Vagina (tissue), 2 donors: ENCODE measurements around the gene SCGB2B2. TPM values are rescaled to one million over a fixed set of nuclear protein-coding genes. Genes with fewer than 3 reads are reported as not detected.
"Not testable (repeated sequence)": the region's sequence is repeated elsewhere in the genome, so short reads cannot be mapped to it uniquely, and the experiment has no call there.

Experiments
- DNase-seq, 2 donors: peaks; one replicate each; pipeline ENCODE4 v3.0.0-alpha.2; 2017; ENCODE audit errors: extremely low spot score in 2 of 2
- H3K27ac ChIP-seq: fragments of 200-600 bp; sonication (generic); one replicate; pipeline ENCODE4 v1.5.1; 2019
- H3K27me3 ChIP-seq: fragments of 200-600 bp; sonication (generic); one replicate; pipeline ENCODE4 v1.5.1; 2019
- H3K36me3 ChIP-seq, 2 donors: fragments of 200-600 bp; sonication (generic); one replicate each; pipeline ENCODE4 v1.5.1; 2017 to 2019
- H3K4me1 ChIP-seq: fragments of 200-600 bp; sonication (generic); one replicate; pipeline ENCODE4 v1.5.1; 2019
- H3K4me3 ChIP-seq, 2 donors: fragments of 200-600 bp; sonication (generic); 1 replicate in 1 of 2; 2 replicates in 1 of 2; pipeline ENCODE4 v1.5.1; 2016 to 2019
- H3K9me3 ChIP-seq: fragments of 200-600 bp; sonication (generic); one replicate; pipeline ENCODE4 v1.5.1; 2019
- POLR2A ChIP-seq, 2 donors: fragments of 450-650 bp; IDR thresholded peaks; one replicate each; pipeline ENCODE4 v1.6.1; 2017; ENCODE audit warnings: antibody characterized with exemption in 2 of 2, mild to moderate bottlenecking in 2 of 2, moderate library complexity in 2 of 2
- POLR2AphosphoS5 ChIP-seq, 2 donors: sonication (generic); formaldehyde crosslinking; IDR thresholded peaks; one replicate each; pipeline ENCODE4 v1.9.0; 2017; ENCODE audit warnings: antibody characterized with exemption in 2 of 2, mild to moderate bottlenecking in 2 of 2, low read depth in 1 of 2; ENCODE audit not compliant: insufficient read depth in 1 of 2
- intact Hi-C: fragments of 100-400 bp; cut with DNase I; formaldehyde crosslinking; loops from one replicate; pipeline ENCODE4 v1.15.1; 2023
- total RNA-seq: library from RNA; depleted of rRNA; stranded (reverse); fragments of >200 nt; gene quantifications from one replicate; pipeline ENCODE4 v1.2.3, GENCODE V29; 2016
- TF ChIP-seq, protein P1 (sequence below), 3 experiments: fragments of 450-650 bp in 2 of 3; fragments of 200-600 bp in 1 of 3; sonication (generic) in 1 of 3; IDR thresholded peaks; one replicate each; pipeline ENCODE4 v1.5.1; 2017 to 2019; ENCODE audit warnings: antibody characterized with exemption in 3 of 3, mild to moderate bottlenecking in 2 of 3, moderate library complexity in 2 of 3

SCGB2B2 gene
- total RNA-seq, 1 donor from 2014 or later: 0.49 TPM

DNA sequence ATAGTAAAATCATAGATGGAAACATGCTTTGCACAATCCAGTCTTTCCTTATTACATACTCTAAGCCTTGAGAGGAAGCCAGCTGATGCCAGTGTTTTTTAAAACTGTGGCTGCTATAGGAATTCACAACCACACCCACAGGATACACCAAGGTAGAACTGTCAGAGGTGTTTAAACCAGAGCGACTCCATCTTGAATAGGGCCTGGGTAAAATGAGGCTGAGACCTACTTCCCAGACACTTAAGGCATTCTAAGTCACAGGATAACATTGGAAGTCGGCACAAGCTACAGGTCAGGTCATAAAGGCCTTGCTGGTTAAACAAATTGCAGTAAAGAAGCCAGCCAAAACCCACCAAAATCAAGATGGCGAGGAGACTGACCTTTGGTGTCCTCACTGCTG is 1.7 kb downstream of the SCGB2B2 start:
- DNase-seq: no peak
- Histone ChIP-seq H3K9me3 (no peaks in the 10 kb centered on the region), H3K27ac (no peak overlapping the region), H3K4me1 (peaks cover 29% of the 10 kb centered on the region), H3K4me3 (no peak overlapping the region), H3K36me3 (peaks cover 0 to 16% of the 10 kb centered on the region in 2 donors), H3K27me3 (no peaks in the 10 kb centered on the region)
- intact Hi-C loops: loop anchor here (10.0 kb wide), 1 partner anchor 1470 kb away; the partner anchor contains the start of gene CAPNS1
- TF ChIP-seq, protein P1, sequence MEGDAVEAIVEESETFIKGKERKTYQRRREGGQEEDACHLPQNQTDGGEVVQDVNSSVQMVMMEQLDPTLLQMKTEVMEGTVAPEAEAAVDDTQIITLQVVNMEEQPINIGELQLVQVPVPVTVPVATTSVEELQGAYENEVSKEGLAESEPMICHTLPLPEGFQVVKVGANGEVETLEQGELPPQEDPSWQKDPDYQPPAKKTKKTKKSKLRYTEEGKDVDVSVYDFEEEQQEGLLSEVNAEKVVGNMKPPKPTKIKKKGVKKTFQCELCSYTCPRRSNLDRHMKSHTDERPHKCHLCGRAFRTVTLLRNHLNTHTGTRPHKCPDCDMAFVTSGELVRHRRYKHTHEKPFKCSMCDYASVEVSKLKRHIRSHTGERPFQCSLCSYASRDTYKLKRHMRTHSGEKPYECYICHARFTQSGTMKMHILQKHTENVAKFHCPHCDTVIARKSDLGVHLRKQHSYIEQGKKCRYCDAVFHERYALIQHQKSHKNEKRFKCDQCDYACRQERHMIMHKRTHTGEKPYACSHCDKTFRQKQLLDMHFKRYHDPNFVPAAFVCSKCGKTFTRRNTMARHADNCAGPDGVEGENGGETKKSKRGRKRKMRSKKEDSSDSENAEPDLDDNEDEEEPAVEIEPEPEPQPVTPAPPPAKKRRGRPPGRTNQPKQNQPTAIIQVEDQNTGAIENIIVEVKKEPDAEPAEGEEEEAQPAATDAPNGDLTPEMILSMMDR (IDR thresholded peaks at IDR 0.05): no peak
- TF ChIP-seq POLR2AphosphoS5 (IDR thresholded peaks at IDR 0.05; ENCODE audit: insufficient read depth in 1 of 2, low read depth in 1 of 2) (no peak), POLR2A (IDR thresholded peaks at IDR 0.05) (no peak)

DNA sequence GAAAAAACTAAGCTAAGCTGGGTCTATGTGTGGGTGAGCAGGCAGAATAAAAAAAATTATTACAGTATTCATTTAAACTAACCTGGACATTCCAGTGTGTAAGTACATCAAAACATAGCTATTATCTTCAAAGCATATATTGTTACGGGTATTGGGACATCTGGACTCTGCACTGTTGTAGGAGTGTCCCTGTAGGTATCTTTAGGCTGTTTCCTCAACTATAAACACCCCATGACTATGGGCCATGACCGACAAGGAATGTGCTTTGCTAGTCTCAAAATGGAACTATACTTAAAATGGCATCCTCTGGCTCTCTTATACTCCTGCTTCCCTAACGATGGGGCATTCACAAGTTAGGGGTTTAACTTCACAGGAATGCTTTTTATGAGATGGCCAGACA is 3.4 kb downstream of the SCGB2B2 start:
- H3K36me3 ChIP-seq: no peaks in the 10 kb centered on the region
- no peaks in the 10 kb centered on the region for H3K27me3 ChIP-seq
- intact Hi-C loops: loop anchor here (10.0 kb wide), 1 partner anchor 1471 kb away; the partner anchor contains the start of gene CAPNS1
- H3K4me3 ChIP-seq: no peak overlapping the region
- peaks cover 14% of the 10 kb centered on the region for H3K4me1 ChIP-seq
- no peak for TF ChIP-seq POLR2AphosphoS5 (IDR thresholded peaks at IDR 0.05; ENCODE audit: insufficient read depth in 1 of 2, low read depth in 1 of 2)
- TF ChIP-seq POLR2A (IDR thresholded peaks at IDR 0.05): no peak
- TF ChIP-seq, protein P1 (IDR thresholded peaks at IDR 0.05): no peak
- H3K9me3 ChIP-seq: no peaks in the 10 kb centered on the region
- no peak overlapping the region for H3K27ac ChIP-seq
- no peak for DNase-seq

DNA sequence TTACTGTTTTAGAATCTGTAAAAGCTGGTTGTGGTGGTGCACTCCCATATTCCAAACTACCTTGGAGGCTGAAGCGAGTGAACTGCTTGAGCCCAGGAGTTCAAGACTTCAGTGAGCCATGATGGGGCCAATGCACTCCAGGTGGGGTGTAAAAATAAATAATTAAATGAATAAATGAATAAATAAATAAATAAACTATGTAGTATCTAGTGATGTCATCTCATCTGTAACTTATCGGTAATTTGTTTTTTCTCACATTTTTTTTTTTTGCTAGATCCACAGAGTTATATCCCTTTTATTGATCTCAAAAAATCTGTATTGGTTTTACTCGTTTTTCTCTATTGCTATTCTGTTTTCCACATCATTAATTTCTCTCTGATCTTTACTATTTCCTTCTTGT is 5.0 kb downstream of the SCGB2B2 start:
- Histone ChIP-seq H3K27me3 (no peaks in the 10 kb centered on the region), H3K4me3 (no peak overlapping the region), H3K36me3 (no peaks in the 10 kb centered on the region), H3K9me3 (no peaks in the 10 kb centered on the region), H3K4me1 (peaks cover 19% of the 10 kb centered on the region), H3K27ac (no peak overlapping the region)
- no peak for DNase-seq
- intact Hi-C loops: loop anchor here (10.0 kb wide), 1 partner anchor 1473 kb away; the partner anchor contains the start of gene CAPNS1
- TF ChIP-seq POLR2AphosphoS5 (IDR thresholded peaks at IDR 0.05; ENCODE audit: insufficient read depth in 1 of 2, low read depth in 1 of 2): no peak
- TF ChIP-seq POLR2A (IDR thresholded peaks at IDR 0.05): no peak
- TF ChIP-seq, protein P1 (IDR thresholded peaks at IDR 0.05): no peak

DNA sequence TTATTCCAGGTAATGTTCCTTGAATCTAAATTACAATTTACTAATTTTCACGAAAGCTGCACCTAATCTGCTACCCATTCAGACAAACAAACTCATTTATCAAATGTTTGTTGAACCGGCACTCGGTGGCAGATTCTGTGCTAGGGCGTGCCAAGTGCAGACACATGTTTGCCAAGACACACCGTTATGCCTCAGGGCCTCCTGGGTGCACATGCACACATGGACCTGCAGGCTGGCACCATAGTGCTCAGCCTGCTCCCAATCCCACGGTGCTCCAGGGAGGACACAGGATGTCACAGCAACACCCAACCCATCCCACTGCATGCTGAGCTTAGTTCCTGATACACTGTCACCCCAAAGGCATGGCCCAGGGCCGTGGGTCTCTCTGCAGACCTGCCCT is 7.7 kb downstream of the SCGB2B2 start:
- DNase-seq: no peak
- Histone ChIP-seq H3K4me1 (peaks cover 11% of the 10 kb centered on the region), H3K27ac (no peak overlapping the region), H3K9me3 (no peaks in the 10 kb centered on the region), H3K27me3 (no peaks in the 10 kb centered on the region), H3K4me3 (no peak overlapping the region), H3K36me3 (no peaks in the 10 kb centered on the region)
- TF ChIP-seq POLR2AphosphoS5 (IDR thresholded peaks at IDR 0.05; ENCODE audit: insufficient read depth in 1 of 2, low read depth in 1 of 2) (no peak), POLR2A (IDR thresholded peaks at IDR 0.05) (no peak)
- TF ChIP-seq, protein P1 (IDR thresholded peaks at IDR 0.05): no peak
- intact Hi-C loops: no loop called here

DNA sequence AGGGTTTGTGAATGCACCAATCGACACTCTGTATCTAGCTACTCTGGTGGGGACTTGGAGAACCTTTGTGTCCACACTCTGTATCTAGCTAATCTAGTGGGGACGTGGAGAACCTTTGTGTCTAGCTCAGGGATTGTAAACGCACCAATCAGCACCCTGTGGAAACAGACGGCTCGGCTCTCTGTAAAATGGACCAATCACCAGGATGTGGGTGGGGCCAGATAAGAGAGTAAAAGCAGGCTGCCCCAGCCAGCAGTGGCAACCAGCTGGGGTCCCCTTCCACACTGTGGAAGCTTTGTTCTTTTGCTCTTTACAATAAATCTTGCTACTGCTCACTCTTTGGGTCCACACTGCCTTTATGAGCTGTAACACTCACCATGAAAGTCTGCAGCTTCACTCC is 8.3 kb downstream of the SCGB2B2 start:
- H3K9me3 ChIP-seq, H3K27me3 ChIP-seq, H3K4me3 ChIP-seq, H3K27ac ChIP-seq, intact Hi-C loops, DNase-seq, H3K36me3 ChIP-seq: not testable (repeated sequence)
- H3K4me1 ChIP-seq: peaks cover 11% of the 10 kb centered on the region

DNA sequence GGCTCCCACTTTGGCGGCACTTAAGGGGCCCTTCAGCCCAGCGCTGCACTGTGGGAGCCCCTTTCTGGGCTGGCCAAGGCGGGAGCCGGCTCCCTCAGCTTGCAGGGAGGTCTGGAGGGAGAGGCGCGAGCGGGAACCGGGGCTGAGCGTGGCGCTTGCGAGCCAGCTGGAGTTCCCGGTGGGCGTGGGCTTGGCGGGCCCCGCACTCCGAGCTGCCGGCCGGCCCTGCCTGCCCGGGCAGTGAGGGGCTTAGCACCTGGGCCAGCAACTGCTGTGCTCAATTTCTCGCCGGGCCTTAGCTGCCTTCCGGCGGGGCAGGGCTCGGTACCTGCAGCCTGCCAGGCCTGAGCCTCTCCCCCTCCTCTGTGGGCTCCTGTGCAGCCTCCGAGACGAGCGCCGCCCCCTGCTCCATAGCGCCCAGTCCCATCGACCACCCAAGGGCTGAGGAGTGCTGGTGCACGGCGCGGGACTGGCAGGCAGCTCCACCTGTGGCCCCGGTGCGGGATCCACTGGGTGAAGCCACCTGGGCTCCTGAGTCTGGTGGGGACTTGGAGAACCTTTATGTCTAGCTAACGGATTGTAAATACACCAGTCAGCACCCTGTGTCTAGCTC is 8.8 kb downstream of the SCGB2B2 start:
- intact Hi-C loops, H3K9me3 ChIP-seq, H3K36me3 ChIP-seq, H3K27me3 ChIP-seq, H3K27ac ChIP-seq, DNase-seq: not testable (repeated sequence)
- H3K4me3 ChIP-seq: peak overlapping the region; percentile 32 to 40
- H3K4me1 ChIP-seq: peaks cover 11% of the 10 kb centered on the region
